K562 (cell line): ENCODE data around the gene MYOCD. TPM values are rescaled to one million over a fixed set of nuclear protein-coding genes. Genes with fewer than 3 reads are reported as not detected.

Source experiments
- ATAC-seq: fragments of 200-7000 bp; cut with Tn5 transposase; 3 replicates; pipeline ENCODE4 v1.9.1; 2020; ENCODE audit warnings: moderate library complexity
- BruUV-seq: library from RNA; stranded (reverse); fragments of 400-500 nt; replicated peaks from 2 replicates; lab custom pipeline; 2021; lab: Mats Ljungman, UMichigan
- CTCF ChIA-PET: fragments of 300-600 bp; formaldehyde crosslinking; extraction: SDS; loops from one replicate; lab custom pipeline; 2021; ENCODE audit warnings: low intra/inter-chr PET ratio; lab: Yijun Ruan, JAX
- POLR2A ChIA-PET: fragments of 300-600, 350-650 bp; sonication (Branson Sonifier 250); formaldehyde crosslinking; extraction: SDS; loops from one replicate; lab custom pipeline; 2021; ENCODE audit warnings: antibody characterized with exemption, inconsistent platforms; lab: Yijun Ruan, JAX
- DNase-seq, 4 experiments: peaks; one replicate each; pipeline versions ENCODE4 v3.0.0 to v3.0.0-alpha.2; 2011 to 2018; ENCODE audit warnings: low spot score in 3 of 4, mixed read lengths in 3 of 4; ENCODE audit errors: extremely low read depth in 1 of 4
- FAIRE-seq: peaks from 2 replicates; lab custom pipeline; 2011; peaks lifted over from hg19 to GRCh38; lab: Jason Lieb, UNC
- H2AFZ ChIP-seq: 2 replicates; pipeline ENCODE4 v1.6.0; 2011; ENCODE audit warnings: low read depth, low read length, control low read depth, inconsistent platforms
- H3K27ac ChIP-seq: fragments of 200-600 bp; 3 replicates; pipeline ENCODE4 v1.8.0; 2011; ENCODE audit warnings: low read depth, mild to moderate bottlenecking, control low read depth, inconsistent platforms, low read length, moderate library complexity, mixed read lengths; ENCODE audit errors: extremely low read depth
- H3K27me3 ChIP-seq, 2 experiments: fragments of 300-600 bp in 1 of 2; 2 replicates in 1 of 2; 3 replicates in 1 of 2; pipeline versions ENCODE4 v1.6.0 to v1.8.0; 2011; ENCODE audit warnings: inconsistent platforms in 2 of 2, low read length in 2 of 2, mild to moderate bottlenecking in 1 of 2, mixed read lengths in 1 of 2, moderate library complexity in 1 of 2; ENCODE audit not compliant: control insufficient read depth in 2 of 2, insufficient read depth in 2 of 2
- H3K36me3 ChIP-seq: fragments of 300-600 bp; 3 replicates; pipeline ENCODE4 v1.8.0; 2011; ENCODE audit warnings: mild to moderate bottlenecking, low read length, inconsistent platforms; ENCODE audit not compliant: control insufficient read depth, insufficient read depth
- H3K4me1 ChIP-seq, 2 experiments: fragments of 200-600 bp in 1 of 2; replicated peaks in 1 of 2; 2 replicates in 1 of 2; 3 replicates in 1 of 2; pipeline versions ENCODE4 v1.5.1 to v1.8.0; 2011; ENCODE audit warnings: inconsistent platforms in 2 of 2, low read length in 2 of 2, mild to moderate bottlenecking in 1 of 2, mixed read lengths in 1 of 2, moderate library complexity in 1 of 2; ENCODE audit not compliant: control insufficient read depth in 2 of 2, insufficient read depth in 2 of 2
- H3K4me2 ChIP-seq: 2 replicates; pipeline ENCODE4 v1.6.1; 2011; ENCODE audit warnings: low read length, control low read depth, inconsistent platforms, mixed read lengths; ENCODE audit not compliant: insufficient read depth
- H3K4me3 ChIP-seq: fragments of 200-600 bp; sonication (generic), shearing (Covaris generic); 2 replicates; pipeline ENCODE4 v1.5.1; 2016; ENCODE audit warnings: control low read depth, inconsistent platforms
- H3K79me2 ChIP-seq: fragments of 200-600 bp; 3 replicates; pipeline ENCODE4 v1.8.0; 2011; ENCODE audit warnings: low read length, inconsistent platforms; ENCODE audit not compliant: control insufficient read depth, insufficient read depth
- H3K9ac ChIP-seq, 2 experiments: 2 replicates each; pipeline versions ENCODE4 v1.6.0 to v1.6.1; 2011; ENCODE audit warnings: low read depth in 2 of 2, low read length in 2 of 2, control low read depth in 1 of 2, inconsistent platforms in 1 of 2, mild to moderate bottlenecking in 1 of 2, mixed read lengths in 1 of 2; ENCODE audit not compliant: insufficient read depth in 1 of 2
- H3K9me1 ChIP-seq: one replicate; pipeline ENCODE4 v1.6.0; 2011; ENCODE audit warnings: inconsistent platforms, mild to moderate bottlenecking, low read length, moderate library complexity; ENCODE audit not compliant: control insufficient read depth, insufficient read depth
- H3K9me3 ChIP-seq: replicated peaks from 2 replicates; pipeline ENCODE4 v1.5.1; 2011; ENCODE audit warnings: low read depth, low read length, inconsistent platforms; ENCODE audit not compliant: control insufficient read depth, insufficient read depth
- H4K20me1 ChIP-seq: replicated peaks from 2 replicates; pipeline ENCODE4 v1.6.1; 2011; ENCODE audit warnings: low read length, inconsistent platforms, mixed read lengths; ENCODE audit not compliant: control insufficient read depth, insufficient read depth
- ARNT ChIP-seq, 2 experiments: fragments of 450-650 bp; IDR thresholded peaks; 2 replicates each; pipeline ENCODE4 v1.6.1; 2016; ENCODE audit warnings: mild to moderate bottlenecking in 1 of 2
- ATF7 ChIP-seq: fragments of 450-650 bp; IDR thresholded peaks from 2 replicates; pipeline ENCODE4 v1.7.1; 2014; ENCODE audit warnings: mild to moderate bottlenecking, moderate library complexity
- BDP1 ChIP-seq: IDR thresholded peaks from 3 replicates; pipeline ENCODE4 v1.6.1; 2011; ENCODE audit not compliant: insufficient read length, insufficient read depth
- CEBPB ChIP-seq: fragments of 450-650 bp; IDR thresholded peaks from 2 replicates; pipeline ENCODE4 v1.6.1; 2016; ENCODE audit warnings: missing genetic modification characterization, missing compliant biosample characterization
- DNMT1 ChIP-seq: fragments of 450-650 bp; IDR thresholded peaks from 2 replicates; pipeline ENCODE4 v1.6.1; 2016; ENCODE audit warnings: antibody characterized with exemption, mild to moderate bottlenecking
- EHMT2 ChIP-seq: fragments of 450-650 bp; IDR thresholded peaks from 2 replicates; pipeline ENCODE4 v1.6.1; 2018; ENCODE audit warnings: antibody characterized with exemption
- ETV5 ChIP-seq: sonication (generic); formaldehyde crosslinking; IDR thresholded peaks from 2 replicates; pipeline ENCODE4 v1.4.0; 2020; ENCODE audit warnings: low read depth, mild to moderate bottlenecking, missing genetic modification reagents
- ETV6 ChIP-seq, 3 experiments: fragments of 150-350 bp in 1 of 3; sonication (generic) in 1 of 3; formaldehyde crosslinking in 1 of 3; IDR thresholded peaks; 2 replicates each; pipeline versions ENCODE4 v1.6.1 to v1.8.0; 2014 to 2022; ENCODE audit warnings: borderline replicate concordance in 2 of 3, low read depth in 2 of 3, antibody characterized with exemption in 1 of 3, low read length in 1 of 3, mild to moderate bottlenecking in 1 of 3, missing genetic modification reagents in 1 of 3
- EZH2 ChIP-seq: IDR thresholded peaks from 2 replicates; pipeline ENCODE4 v1.6.1; 2012; ENCODE audit warnings: low read depth, mild to moderate bottlenecking, inconsistent platforms, low read length, borderline replicate concordance
- FOXA3 ChIP-seq, 2 experiments: fragments of 450-650 bp in 1 of 2; sonication (generic) in 1 of 2; formaldehyde crosslinking; IDR thresholded peaks in 1 of 2; conservative IDR thresholded peaks in 1 of 2; 2 replicates each; pipeline versions ENCODE4 v1.4.0 to v1.8.0; 2020 to 2022; ENCODE audit warnings: mild to moderate bottlenecking in 2 of 2, missing genetic modification reagents in 1 of 2
- LEF1 ChIP-seq: fragments of 450-650 bp; IDR thresholded peaks from 2 replicates; pipeline ENCODE4 v1.6.1; 2016; ENCODE audit warnings: mild to moderate bottlenecking
- MTA1 ChIP-seq: fragments of 450-650 bp; IDR thresholded peaks from 2 replicates; pipeline ENCODE4 v1.6.1; 2017; ENCODE audit warnings: borderline replicate concordance
- NONO ChIP-seq, 2 experiments: fragments of 200-400 bp in 1 of 2; fragments of 450-650 bp in 1 of 2; formaldehyde crosslinking in 1 of 2; IDR thresholded peaks; 2 replicates each; pipeline ENCODE4 v1.6.1; 2017; ENCODE audit warnings: low read depth in 2 of 2, mild to moderate bottlenecking in 2 of 2, moderate library complexity in 2 of 2, low read length in 1 of 2
- NR2C2 ChIP-seq, 2 experiments: fragments of 200-800 bp in 1 of 2; sonication (Bioruptor generic) in 1 of 2; sonication (generic) in 1 of 2; formaldehyde crosslinking in 1 of 2; IDR thresholded peaks; 2 replicates each; pipeline versions ENCODE4 v1.6.1 to v1.8.0; 2016 to 2022; ENCODE audit warnings: mild to moderate bottlenecking in 1 of 2, missing compliant biosample characterization in 1 of 2, missing genetic modification characterization in 1 of 2, missing genetic modification reagents in 1 of 2
- PML ChIP-seq: IDR thresholded peaks from 2 replicates; pipeline ENCODE4 v1.6.1; 2012; ENCODE audit warnings: low read length, inconsistent platforms
- RFX5 ChIP-seq: IDR thresholded peaks from 2 replicates; pipeline ENCODE4 v1.6.1; 2011; ENCODE audit warnings: low read depth, mild to moderate bottlenecking, improper control_type of control experiment, low read length
- SP1 ChIP-seq: sonication (generic); formaldehyde crosslinking; IDR thresholded peaks from 2 replicates; pipeline ENCODE4 v1.8.1; 2022; ENCODE audit warnings: mild to moderate bottlenecking, missing genetic modification reagents
- ZNF561 ChIP-seq: fragments of 450-650 bp; formaldehyde crosslinking; conservative IDR thresholded peaks from 2 replicates; pipeline ENCODE4 v1.4.0; 2020; ENCODE audit warnings: mild to moderate bottlenecking, moderate library complexity
- WGBS: fragments of 100-300 bp; shearing (Covaris generic); methylation state at CpG from one replicate; pipeline ENCODE4 v1.1.6; 2016; ENCODE audit warnings: low coverage, mixed read lengths; ENCODE audit not compliant: insufficient coverage; ENCODE audit errors: missing lambda C conversion rate; 5-methylcytosine and 5-hydroxymethylcytosine counted together
- in situ Hi-C: fragments of 300-500 bp; cut with MboI; formaldehyde crosslinking; loops from 4 replicates; pipeline ENCODE4 v1.15.0; 2018; ENCODE audit warnings: inconsistent platforms, mixed read lengths
- intact Hi-C: fragments of 100-400 bp; cut with micrococcal nuclease; formaldehyde crosslinking; loops from 2 replicates; pipeline ENCODE4 v1.14.2; 2022
- polyA plus RNA-seq, 8 experiments: library from polyadenylated mRNA; depleted of rRNA in 4 of 8; stranded (reverse) in 5 of 8; unstranded in 3 of 8; fragments of >200 nt; fragmentation: Nextera tagmentation in 2 of 8; fragmentation: Illumina TruSeq in 1 of 8; extraction: Ambion mirVana in 2 of 8; extraction: Trizol in 1 of 8; gene quantifications; 2 replicates each; pipeline versions ENCODE4 v1.2.1 to v1.2.3, GENCODE V29; 2011 to 2014; ENCODE audit warnings: inconsistent platforms in 1 of 8, missing spikeins in 1 of 8
- total RNA-seq, 7 experiments: library from RNA; depleted of rRNA in 6 of 7; stranded (reverse); fragments of >200 nt in 6 of 7; fragmentation: Illumina TruSeq in 2 of 7; extraction: Trizol in 2 of 7; gene quantifications; 2 replicates each; pipeline versions ENCODE4 v1.2.1 to v1.2.3, GENCODE V29; 2011 to 2021; ENCODE audit warnings: low replicate concordance in 1 of 7

The MYOCD gene
- total and polyA plus RNA-seq, 9 of the 15 experiments (the other 6 are each of a cell fraction or from before 2014, with no cell fraction given) = not detected

GRCh38 chr17:12683299-12683698 is 17.6 kb downstream of the MYOCD start:
- H3K79me2 ChIP-seq = no peaks in the 10 kb centered on the region
- no peak overlapping the region for H2AFZ ChIP-seq
- no peaks in the 10 kb centered on the region for H3K9me3 ChIP-seq
- no peak for TF ChIP-seq SP1 (CRISPR knock-in tag)
- no peak for TF ChIP-seq ATF7
- no peak for TF ChIP-seq RFX5
- no peak for TF ChIP-seq ARNT (IDR thresholded peaks at IDR 0.05)
- TF ChIP-seq EHMT2 = no peak
- no peak for TF ChIP-seq MTA1
- TF ChIP-seq NONO (IDR thresholded peaks at IDR 0.05; ENCODE audit: low read depth in 2 of 2, low read length in 1 of 2) = no peak
- no peak for TF ChIP-seq NR2C2 (CRISPR knock-in tag; IDR thresholded peaks at IDR 0.05)
- no peak for TF ChIP-seq NR2C2 (tag; IDR thresholded peaks at IDR 0.05)
- TF ChIP-seq PML = no peak
- no peak for TF ChIP-seq FOXA3 (CRISPR knock-in tag; conservative IDR thresholded peaks at IDR 0.05 in 1 of 2, IDR thresholded peaks at IDR 0.05 in 1 of 2)
- no peak for TF ChIP-seq ZNF561 (CRISPR knock-in tag)
- no peak for TF ChIP-seq DNMT1
- TF ChIP-seq ETV6 (IDR thresholded peaks at IDR 0.05; ENCODE audit: borderline replicate concordance in 1 of 2, low read depth in 2 of 2, low read length in 1 of 2) = no peak
- TF ChIP-seq ETV6 (CRISPR knock-in tag; IDR thresholded peaks at IDR 0.05; ENCODE audit: borderline replicate concordance) = no peak
- TF ChIP-seq CEBPB (tag) = no peak
- no peak for TF ChIP-seq LEF1
- no peak for TF ChIP-seq ETV5 (CRISPR knock-in tag)
- no peak for TF ChIP-seq EZH2
- TF ChIP-seq BDP1 = no peak
- H3K4me3 ChIP-seq = no peak overlapping the region
- WGBS = 0% methylated on average over 3 of the region's 10 CpGs
- H3K9ac ChIP-seq = no peak overlapping the region
- ChIA-PET POLR2A (no interaction called here), CTCF (no interaction called here)
- H3K9me1 ChIP-seq = no peaks in the 10 kb centered on the region
- intact Hi-C loops = no loop called here
- DNase-seq (no peak), ATAC-seq (no peak), FAIRE-seq (no peak)
- H3K27me3 ChIP-seq = peaks cover 0 to 5% of the 10 kb centered on the region in 2 experiments; a peak in 1 of 5 replicates
- in situ Hi-C loops = no loop called here
- no TSS peak for BruUV-seq
- no peaks in the 10 kb centered on the region; a peak in 1 of 5 replicates for H3K4me1 ChIP-seq
- no peaks in the 10 kb centered on the region for H4K20me1 ChIP-seq
- H3K27ac ChIP-seq = no peak overlapping the region
- H3K36me3 ChIP-seq = no peaks in the 10 kb centered on the region
- H3K4me2 ChIP-seq = no peak overlapping the region
